CD4-positive, alpha-beta T cell (primary cell): ENCODE data around the gene PEX3. TPM values are rescaled to one million over a fixed set of nuclear protein-coding genes. Genes with fewer than 3 reads are reported as not detected.
"Not testable (repeated sequence)": the region's sequence is repeated elsewhere in the genome, so short reads cannot be mapped to it uniquely, and the experiment has no call there.

ENCODE experiments used
- ATAC-seq: fragments of 200-7000 bp; cut with Tn5 transposase; one replicate; pipeline ENCODE4 v1.10.0; 2022; ENCODE audit warnings: mild to moderate bottlenecking; ENCODE audit not compliant: poor library complexity
- CTCF ChIA-PET: fragments of 350-600 bp; sonication (Branson Sonifier 250); formaldehyde crosslinking; loops from one replicate; lab custom pipeline; 2021; ENCODE audit warnings: antibody characterized with exemption, inconsistent platforms; lab: Charles Lee
- POLR2A ChIA-PET: fragments of 350-600 bp; sonication (Branson Sonifier 250); formaldehyde crosslinking; loops from one replicate; lab custom pipeline; 2021; ENCODE audit warnings: antibody characterized with exemption, inconsistent platforms; lab: Charles Lee
- DNase-seq, 14 experiments: peaks; one replicate each; pipeline ENCODE4 v3.0.0-alpha.2; 2013 to 2020; ENCODE audit warnings: mixed read lengths in 2 of 14
- H3K27ac ChIP-seq, 2 donors: one replicate each; pipeline versions ENCODE4 v1.5.1 to v1.7.0; 2013; ENCODE audit warnings: low read length in 2 of 2, low read depth in 1 of 2, mild to moderate bottlenecking in 1 of 2
- H3K27me3 ChIP-seq, 2 experiments: 1 replicate in 1 of 2; 2 replicates in 1 of 2; pipeline versions ENCODE4 v1.6.1 to v1.7.0; 2013; ENCODE audit warnings: low read length in 2 of 2, control low read depth in 1 of 2, mild to moderate bottlenecking in 1 of 2, moderate library complexity in 1 of 2; ENCODE audit not compliant: insufficient read depth in 2 of 2, control insufficient read depth in 1 of 2
- H3K36me3 ChIP-seq: one replicate; pipeline ENCODE4 v1.6.1; 2013; ENCODE audit warnings: low read length, control low read depth; ENCODE audit not compliant: insufficient read depth
- H3K4me1 ChIP-seq: one replicate; pipeline ENCODE4 v1.6.1; 2013; ENCODE audit warnings: low read length, control low read depth; ENCODE audit not compliant: insufficient read depth
- H3K4me3 ChIP-seq: one replicate; pipeline ENCODE4 v1.5.1; 2013; ENCODE audit warnings: mild to moderate bottlenecking, low read length, moderate library complexity
- H3K9me3 ChIP-seq, 2 experiments: 1 replicate in 1 of 2; 2 replicates in 1 of 2; pipeline versions ENCODE4 v1.6.1 to v1.7.0; 2013; ENCODE audit warnings: low read length in 2 of 2, mild to moderate bottlenecking in 2 of 2, control low read depth in 1 of 2, moderate library complexity in 1 of 2; ENCODE audit not compliant: control insufficient read depth in 1 of 2, insufficient read depth in 1 of 2
- H3K27ac Mint-ChIP-seq: one replicate; pipeline ENCODE4 v1.8.0; 2020; ENCODE audit warnings: mixed read lengths
- H3K27me3 Mint-ChIP-seq: one replicate; pipeline ENCODE4 v1.8.0; 2021; ENCODE audit warnings: mixed read lengths
- H3K36me3 Mint-ChIP-seq: one replicate; pipeline ENCODE4 v1.8.0; 2021; ENCODE audit warnings: low read depth, mixed read lengths
- H3K4me1 Mint-ChIP-seq: one replicate; pipeline ENCODE4 v1.8.0; 2021; ENCODE audit warnings: low read depth, mixed read lengths
- H3K4me3 Mint-ChIP-seq: one replicate; pipeline ENCODE4 v1.8.0; 2020; ENCODE audit warnings: mild to moderate bottlenecking, mixed read lengths
- H3K9me3 Mint-ChIP-seq: one replicate; pipeline ENCODE4 v1.8.0; 2020; ENCODE audit warnings: mixed read lengths
- CTCF ChIP-seq: fragments of 200-600 bp; IDR thresholded peaks from one replicate; pipeline ENCODE4 v1.8.0; 2022; ENCODE audit warnings: antibody characterized with exemption, mild to moderate bottlenecking
- intact Hi-C, 2 experiments: fragments of 100-400 bp; cut with DNase I in 1 of 2; cut with micrococcal nuclease in 1 of 2; formaldehyde crosslinking; loops; one replicate each; pipeline versions ENCODE4 v1.15.1 to v1.9.0; 2023 to 2025; cut with DNase I, micrococcal nuclease
- total RNA-seq, 174 experiments: library from RNA in 2 of 174; stranded (reverse) in 2 of 174; gene quantifications; one replicate each; pipeline ENCODE4 v1.2.3 and lab custom pipeline; 2021 to 2026

Gene PEX3
- total RNA-seq, 2 experiments from 2014 or later = 7.3 to 9.7 TPM

GRCh38 chr6:143457563-143458359, 7.2 kb downstream of the PEX3 start:
- CTCF ChIA-PET = interaction anchor here (0.5 kb wide), 1 partner anchor 1356 kb away, joined by 4 read pairs; no protein-coding TSS in a partner anchor
- Histone ChIP-seq H3K27me3 (no peaks in the 10 kb centered on the region), H3K9me3 (no peaks in the 10 kb centered on the region), H3K4me3 (no peak overlapping the region), H3K36me3 (peaks cover 33% of the 10 kb centered on the region), H3K4me1 (no peaks in the 10 kb centered on the region), H3K27ac (no peak overlapping the region)
- Mint-ChIP-seq H3K9me3 (no peaks in the 10 kb centered on the region), H3K27ac (no peak overlapping the region), H3K27me3 (no peaks in the 10 kb centered on the region), H3K36me3 (peaks cover 49% of the 10 kb centered on the region), H3K4me1 (peaks cover 25% of the 10 kb centered on the region), H3K4me3 (no peak overlapping the region)
- POLR2A ChIA-PET = interaction anchor here (1.0 kb wide), 1 partner anchor 983 kb away, joined by 3 read pairs; no protein-coding TSS in a partner anchor
- ATAC-seq = no peak
- intact Hi-C loops = loop anchor here in 1 of 2 experiments (10.0 kb wide), 1 partner anchor 757 kb away; no protein-coding TSS in a partner anchor
- TF ChIP-seq CTCF = no peak
- no peak for DNase-seq

- Histone ChIP-seq H3K4me3 (no peak overlapping the region), H3K4me1 (no peaks in the 10 kb centered on the region), H3K27me3 (no peaks in the 10 kb centered on the region), H3K36me3 (peaks cover 47% of the 10 kb centered on the region), H3K27ac (no peak overlapping the region), H3K9me3 (no peaks in the 10 kb centered on the region)
- ChIA-PET CTCF (no interaction called here), POLR2A (no interaction called here)
- Mint-ChIP-seq H3K27me3 (no peaks in the 10 kb centered on the region), H3K4me1 (no peaks in the 10 kb centered on the region), H3K36me3 (peaks cover 84% of the 10 kb centered on the region), H3K4me3 (no peak overlapping the region), H3K9me3 (no peaks in the 10 kb centered on the region), H3K27ac (no peak overlapping the region)
- ATAC-seq (no peak), DNase-seq (no peak)
- TF ChIP-seq CTCF = no peak
- intact Hi-C loops = no loop called here
Measured at GRCh38 chr6:143465546-143465945, 14.9 kb downstream of the PEX3 start.

- Histone ChIP-seq H3K9me3 (no peaks in the 10 kb centered on the region), H3K27ac (no peak overlapping the region), H3K36me3 (peaks cover 45% of the 10 kb centered on the region), H3K4me1 (no peaks in the 10 kb centered on the region), H3K27me3 (no peaks in the 10 kb centered on the region), H3K4me3 (no peak overlapping the region)
- H3K27ac Mint-ChIP-seq = no peak overlapping the region
- no peaks in the 10 kb centered on the region for H3K4me1 Mint-ChIP-seq
- no peak for DNase-seq
- TF ChIP-seq CTCF = no peak
- peaks cover 83% of the 10 kb centered on the region for H3K36me3 Mint-ChIP-seq
- no peak overlapping the region for H3K4me3 Mint-ChIP-seq
- POLR2A ChIA-PET = no interaction called here
- ATAC-seq = no peak
- CTCF ChIA-PET = no interaction called here
- H3K27me3 Mint-ChIP-seq = no peaks in the 10 kb centered on the region
- no peaks in the 10 kb centered on the region for H3K9me3 Mint-ChIP-seq
- intact Hi-C loops = loop anchor here in 1 of 2 experiments (1.0 kb wide), 1 partner anchor 21 kb away; no protein-coding TSS in a partner anchor
Measured at GRCh38 chr6:143468026-143468425, 17.4 kb downstream of the PEX3 start.

GRCh38 chr6:143468823-143469222, 18.2 kb downstream of the PEX3 start:
- H3K4me3 ChIP-seq, H3K4me3 Mint-ChIP-seq, ATAC-seq, H3K27ac ChIP-seq, H3K4me1 ChIP-seq, H3K27ac Mint-ChIP-seq, H3K9me3 ChIP-seq, POLR2A ChIA-PET, DNase-seq, H3K27me3 ChIP-seq, CTCF ChIA-PET, H3K9me3 Mint-ChIP-seq, H3K27me3 Mint-ChIP-seq, H3K4me1 Mint-ChIP-seq: not testable (repeated sequence)
- peaks cover 83% of the 10 kb centered on the region for H3K36me3 Mint-ChIP-seq
- intact Hi-C loops = loop anchor here in 1 of 2 experiments (1.0 kb wide), 1 partner anchor 20 kb away; no protein-coding TSS in a partner anchor
- peaks cover 41% of the 10 kb centered on the region for H3K36me3 ChIP-seq
